Activated naive CD8-positive, alpha-beta T cell (primary cell): ENCODE data around the gene ARSD.
"Not testable (repeated sequence)": the region's sequence is repeated elsewhere in the genome, so short reads cannot be mapped to it uniquely, and the experiment has no call there.

Source experiments
- H3K27ac Mint-ChIP-seq: one replicate; pipeline ENCODE4 v1.8.0; 2021; ENCODE audit warnings: mixed read lengths
- H3K27me3 Mint-ChIP-seq: one replicate; pipeline ENCODE4 v1.8.0; 2021; ENCODE audit warnings: mixed read lengths
- H3K36me3 Mint-ChIP-seq: one replicate; pipeline ENCODE4 v1.8.0; 2021; ENCODE audit warnings: mixed read lengths
- H3K4me1 Mint-ChIP-seq: one replicate; pipeline ENCODE4 v1.8.0; 2021; ENCODE audit warnings: low read depth, mixed read lengths
- H3K4me3 Mint-ChIP-seq: one replicate; pipeline ENCODE4 v1.8.0; 2021; ENCODE audit warnings: mild to moderate bottlenecking, mixed read lengths
- H3K9me3 Mint-ChIP-seq: one replicate; pipeline ENCODE4 v1.8.0; 2021; ENCODE audit warnings: low read depth, mixed read lengths

Gene ARSD

GRCh38 chrX:2913118-2913517, 16.0 kb downstream of the ARSD start:
- Mint-ChIP-seq H3K27ac (no peak overlapping the region), H3K36me3 (peaks cover 2% of the 10 kb centered on the region), H3K27me3 (no peaks in the 10 kb centered on the region), H3K4me3 (no peak overlapping the region), H3K9me3 (no peaks in the 10 kb centered on the region), H3K4me1 (no peaks in the 10 kb centered on the region)

GRCh38 chrX:2910109-2910508, 19.0 kb downstream of the ARSD start:
- no peak overlapping the region for H3K27ac Mint-ChIP-seq
- no peaks in the 10 kb centered on the region for H3K27me3 Mint-ChIP-seq
- H3K4me3 Mint-ChIP-seq = no peak overlapping the region
- H3K36me3 Mint-ChIP-seq = peaks cover 3% of the 10 kb centered on the region
- H3K9me3 Mint-ChIP-seq = no peaks in the 10 kb centered on the region
- no peaks in the 10 kb centered on the region for H3K4me1 Mint-ChIP-seq

GRCh38 chrX:2908125-2908685, 20.9 kb downstream of the ARSD start:
- Mint-ChIP-seq H3K4me3 (no peak overlapping the region), H3K36me3 (peaks cover 3% of the 10 kb centered on the region), H3K27ac (no peak overlapping the region), H3K9me3 (no peaks in the 10 kb centered on the region), H3K4me1 (no peaks in the 10 kb centered on the region), H3K27me3 (no peaks in the 10 kb centered on the region)

- Mint-ChIP-seq H3K9me3 (no peaks in the 10 kb centered on the region), H3K36me3 (peaks cover 3% of the 10 kb centered on the region), H3K4me1 (no peaks in the 10 kb centered on the region), H3K4me3 (no peak overlapping the region), H3K27me3 (no peaks in the 10 kb centered on the region), H3K27ac (no peak overlapping the region)
These were observed 21.8 kb downstream of the ARSD start for GRCh38 chrX:2907295-2907694.

GRCh38 chrX:2903366-2903765, 25.8 kb downstream of the ARSD start:
- H3K27me3 Mint-ChIP-seq = no peaks in the 10 kb centered on the region
- H3K4me3 Mint-ChIP-seq = no peak overlapping the region
- H3K9me3 Mint-ChIP-seq = no peaks in the 10 kb centered on the region
- no peak overlapping the region for H3K27ac Mint-ChIP-seq
- H3K4me1 Mint-ChIP-seq = peaks cover 3% of the 10 kb centered on the region
- H3K36me3 Mint-ChIP-seq = peaks cover 3% of the 10 kb centered on the region

GRCh38 chrX:2902841-2903240, 26.3 kb downstream of the ARSD start:
- no peak overlapping the region for H3K4me3 Mint-ChIP-seq
- peaks cover under 1% of the 10 kb centered on the region for H3K36me3 Mint-ChIP-seq
- no peak overlapping the region for H3K27ac Mint-ChIP-seq
- H3K9me3 Mint-ChIP-seq = no peaks in the 10 kb centered on the region
- H3K4me1 Mint-ChIP-seq = peaks cover 4% of the 10 kb centered on the region
- no peaks in the 10 kb centered on the region for H3K27me3 Mint-ChIP-seq

- H3K9me3 Mint-ChIP-seq = no peaks in the 10 kb centered on the region
- H3K27me3 Mint-ChIP-seq = no peaks in the 10 kb centered on the region
- no peak overlapping the region for H3K4me3 Mint-ChIP-seq
- no peak overlapping the region for H3K27ac Mint-ChIP-seq
- H3K36me3 Mint-ChIP-seq = no peaks in the 10 kb centered on the region
- peaks cover 4% of the 10 kb centered on the region for H3K4me1 Mint-ChIP-seq
These were observed 27.6 kb downstream of the ARSD start for GRCh38 chrX:2901367-2902036.

- Mint-ChIP-seq H3K9me3 (no peaks in the 10 kb centered on the region), H3K27me3 (no peaks in the 10 kb centered on the region), H3K4me3 (no peak overlapping the region), H3K36me3 (no peaks in the 10 kb centered on the region), H3K4me1 (peaks cover 4% of the 10 kb centered on the region), H3K27ac (no peak overlapping the region)
These were observed 30.2 kb downstream of the ARSD start for GRCh38 chrX:2898846-2899512.

- H3K4me1 Mint-ChIP-seq, H3K27me3 Mint-ChIP-seq: not testable (repeated sequence)
These were observed 31.2 kb downstream of the ARSD start for GRCh38 chrX:2897690-2898623.

GRCh38 chrX:2897311-2897689, 31.8 kb downstream of the ARSD start:
- Mint-ChIP-seq H3K4me3 (no peak overlapping the region), H3K36me3 (no peaks in the 10 kb centered on the region), H3K4me1 (peaks cover 4% of the 10 kb centered on the region), H3K27me3 (no peaks in the 10 kb centered on the region), H3K27ac (no peak overlapping the region), H3K9me3 (no peaks in the 10 kb centered on the region)

More at GRCh38 chrX:2897690-2898623, 31.2 kb downstream of the ARSD start:
- H3K9me3 Mint-ChIP-seq, H3K27ac Mint-ChIP-seq, H3K36me3 Mint-ChIP-seq: not testable (repeated sequence)
- peak overlapping the region; percentile 27 for H3K4me3 Mint-ChIP-seq

GRCh38 chrX:2894885-2895292, 34.2 kb downstream of the ARSD start:
- H3K36me3 Mint-ChIP-seq = no peaks in the 10 kb centered on the region
- H3K27me3 Mint-ChIP-seq = no peaks in the 10 kb centered on the region
- H3K9me3 Mint-ChIP-seq = no peaks in the 10 kb centered on the region
- H3K4me1 Mint-ChIP-seq = peaks cover 4% of the 10 kb centered on the region
- no peak overlapping the region for H3K4me3 Mint-ChIP-seq
- H3K27ac Mint-ChIP-seq = no peak overlapping the region

- Mint-ChIP-seq H3K4me1 (peaks cover 6% of the 10 kb centered on the region), H3K4me3 (no peak overlapping the region), H3K27ac (no peak overlapping the region), H3K9me3 (no peaks in the 10 kb centered on the region), H3K36me3 (no peaks in the 10 kb centered on the region), H3K27me3 (no peaks in the 10 kb centered on the region)
These were observed 36.3 kb downstream of the ARSD start for GRCh38 chrX:2892816-2893215.

- H3K36me3 Mint-ChIP-seq, H3K4me3 Mint-ChIP-seq, H3K27ac Mint-ChIP-seq, H3K4me1 Mint-ChIP-seq, H3K27me3 Mint-ChIP-seq, H3K9me3 Mint-ChIP-seq: not testable (repeated sequence)
These were observed 38.3 kb downstream of the ARSD start for GRCh38 chrX:2890536-2891460.
